Liver (tissue), 9 donors: Measurements from ENCODE around the gene CEPT1. TPM values are rescaled to one million over a fixed set of nuclear protein-coding genes. Genes with fewer than 3 reads are reported as not detected.

Source experiments
- DNase-seq: peaks from one replicate; pipeline ENCODE4 v3.0.0-alpha.2; 2017; ENCODE audit warnings: low spot score
- H3K27ac ChIP-seq, 2 donors: one replicate each; pipeline ENCODE4 v1.7.0; 2013; ENCODE audit warnings: inconsistent platforms in 2 of 2, low read length in 2 of 2, control low read depth in 1 of 2, low read depth in 1 of 2, mild to moderate bottlenecking in 1 of 2
- H3K27me3 ChIP-seq, 4 donors: one replicate each; pipeline versions ENCODE4 v1.6.1 to v1.7.0; 2013; ENCODE audit warnings: low read length in 3 of 4, inconsistent platforms in 1 of 4, mild to moderate bottlenecking in 1 of 4, moderate library complexity in 1 of 4; ENCODE audit not compliant: control insufficient read depth in 4 of 4, insufficient read depth in 4 of 4
- H3K36me3 ChIP-seq, 4 donors: one replicate each; pipeline versions ENCODE4 v1.6.1 to v1.7.0; 2013; ENCODE audit warnings: low read length in 3 of 4, mild to moderate bottlenecking in 3 of 4, low read depth in 1 of 4, moderate library complexity in 1 of 4; ENCODE audit not compliant: control insufficient read depth in 4 of 4, insufficient read depth in 3 of 4
- H3K4me1 ChIP-seq, 4 donors: one replicate each; pipeline versions ENCODE4 v1.6.1 to v1.7.0; 2013; ENCODE audit warnings: low read length in 3 of 4, mild to moderate bottlenecking in 3 of 4, moderate library complexity in 1 of 4; ENCODE audit not compliant: control insufficient read depth in 4 of 4, insufficient read depth in 4 of 4
- H3K4me3 ChIP-seq, 3 donors: one replicate each; pipeline versions ENCODE4 v1.6.1 to v1.7.0; 2013; ENCODE audit warnings: low read length in 3 of 3, control low read depth in 1 of 3, low read depth in 1 of 3, mild to moderate bottlenecking in 1 of 3
- H3K9ac ChIP-seq, 2 donors: one replicate each; pipeline ENCODE4 v1.7.0; 2013; ENCODE audit warnings: low read length in 2 of 2, mild to moderate bottlenecking in 2 of 2, moderate library complexity in 2 of 2, control low read depth in 1 of 2, low read depth in 1 of 2
- H3K9me3 ChIP-seq, 4 donors: one replicate each; pipeline versions ENCODE4 v1.6.1 to v1.7.0; 2013; ENCODE audit warnings: low read length in 3 of 4; ENCODE audit not compliant: control insufficient read depth in 4 of 4
- FOXA1 ChIP-seq: IDR thresholded peaks from 2 replicates; pipeline ENCODE4 v1.6.1; 2016; ENCODE audit warnings: antibody characterized with exemption
- FOXA2 ChIP-seq: IDR thresholded peaks from 2 replicates; pipeline ENCODE4 v1.6.1; 2016; ENCODE audit warnings: antibody characterized with exemption
- GABPA ChIP-seq, 2 donors: IDR thresholded peaks in 1 of 2; conservative IDR thresholded peaks in 1 of 2; 2 replicates each; pipeline ENCODE4 v1.6.1; 2016; ENCODE audit warnings: antibody characterized with exemption in 2 of 2, mild to moderate bottlenecking in 1 of 2, moderate library complexity in 1 of 2
- HNF4A ChIP-seq, 2 donors: conservative IDR thresholded peaks; 2 replicates each; pipeline ENCODE4 v1.6.1; 2016; ENCODE audit warnings: antibody characterized with exemption in 2 of 2, mild to moderate bottlenecking in 2 of 2
- HNF4G ChIP-seq: IDR thresholded peaks from 2 replicates; pipeline ENCODE4 v1.6.1; 2016; ENCODE audit warnings: antibody characterized with exemption
- JUND ChIP-seq, 2 donors: IDR thresholded peaks; 2 replicates each; pipeline ENCODE4 v1.6.1; 2016; ENCODE audit warnings: antibody characterized with exemption in 2 of 2
- RAD21 ChIP-seq, 2 donors: IDR thresholded peaks; 2 replicates each; pipeline ENCODE4 v1.6.1; 2016; ENCODE audit warnings: antibody characterized with exemption in 2 of 2, mild to moderate bottlenecking in 2 of 2
- RXRA ChIP-seq, 2 donors: IDR thresholded peaks; 2 replicates each; pipeline ENCODE4 v1.6.1; 2017 to 2018; ENCODE audit warnings: antibody characterized with exemption in 2 of 2, mild to moderate bottlenecking in 1 of 2
- SP1 ChIP-seq: IDR thresholded peaks from 2 replicates; pipeline ENCODE4 v1.6.1; 2018; ENCODE audit warnings: antibody characterized with exemption, mild to moderate bottlenecking
- TAF1 ChIP-seq: conservative IDR thresholded peaks from 2 replicates; pipeline ENCODE4 v1.6.1; 2016; ENCODE audit warnings: antibody characterized with exemption, mild to moderate bottlenecking
- YY1 ChIP-seq: IDR thresholded peaks from 2 replicates; pipeline ENCODE4 v1.6.1; 2016; ENCODE audit warnings: antibody characterized with exemption, mild to moderate bottlenecking
- WGBS: extraction: QIAGEN DNeasy Blood & Tissue Kit; methylation state at CpG from one replicate; pipeline ENCODE4 v1.1.7; 2013; 5-methylcytosine and 5-hydroxymethylcytosine counted together
- polyA plus RNA-seq, 2 donors: library from polyadenylated mRNA; stranded (reverse) in 1 of 2; unstranded in 1 of 2; fragments of 200-250 nt in 1 of 2; fragments of >200 nt in 1 of 2; fragmentation: Nextera tagmentation in 1 of 2; extraction: Ambion mirVana in 1 of 2; gene quantifications; one replicate each; pipeline versions ENCODE4 v1.2.1 to v1.2.3, GENCODE V29; 2013 to 2015
- total RNA-seq, 2 donors: library from RNA; depleted of rRNA; stranded (reverse); fragments of >200 nt; gene quantifications; one replicate each; pipeline ENCODE4 v1.2.3, GENCODE V29; 2014
- TF ChIP-seq, protein P1 (sequence below): IDR thresholded peaks from 2 replicates; pipeline ENCODE4 v1.6.1; 2016; ENCODE audit warnings: antibody characterized with exemption, mild to moderate bottlenecking
- TF ChIP-seq, protein P2 (sequence below): IDR thresholded peaks from 2 replicates; pipeline ENCODE4 v1.6.1; 2016; ENCODE audit warnings: antibody characterized with exemption
- TF ChIP-seq, protein P3 (sequence below): IDR thresholded peaks from 2 replicates; pipeline ENCODE4 v1.6.1; 2016; ENCODE audit warnings: antibody characterized with exemption
- TF ChIP-seq, protein P4 (sequence below): IDR thresholded peaks from 2 replicates; pipeline ENCODE4 v1.6.1; 2016; ENCODE audit warnings: antibody characterized with exemption
- TF ChIP-seq, protein P5 (sequence below): fragments of 150-350 bp; IDR thresholded peaks from 2 replicates; pipeline ENCODE4 v1.5.1; 2017; ENCODE audit warnings: improper control_type of control experiment, low read depth, low read length; ENCODE audit not compliant: missing input control
- donor health status: healthy.
- donor health status: healthy.
- donor health status: healthy.
- donor health status: healthy.
- donor health status: healthy.

The CEPT1 gene
- total and polyA plus RNA-seq, 4 donors: 10.0 to 37.3 (median 27.7) TPM

DNA sequence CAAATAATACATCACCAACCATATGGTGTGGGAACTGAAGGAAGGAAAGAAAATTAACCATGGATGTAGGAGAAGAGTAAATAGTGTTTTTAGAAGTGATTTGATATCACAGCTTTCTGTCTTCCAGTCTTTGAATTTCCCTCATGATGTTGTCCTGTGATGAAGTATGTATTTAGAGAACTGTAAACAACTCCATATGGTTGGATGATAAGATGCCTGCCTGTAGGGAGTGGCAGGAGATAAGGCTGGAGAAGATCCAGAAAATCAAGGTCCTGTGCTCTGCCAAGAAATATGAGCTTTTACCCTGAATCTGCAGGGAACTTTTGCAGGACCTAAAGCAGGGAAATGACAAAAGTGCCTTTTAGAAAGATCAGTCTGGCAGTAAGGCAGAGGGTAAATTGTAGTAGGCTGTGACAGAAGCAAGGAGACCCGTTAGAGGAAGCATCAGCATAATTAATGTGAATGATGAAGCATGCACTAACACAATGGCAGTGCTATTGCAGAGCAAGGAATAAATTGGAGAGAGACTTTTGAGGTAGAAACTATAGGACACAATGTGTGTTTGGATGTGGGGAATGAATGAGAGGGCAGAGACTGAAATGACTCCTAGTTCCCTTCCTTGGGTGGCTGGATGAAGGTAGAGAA, 21.9 kb downstream of the CEPT1 start:
- Histone ChIP-seq H3K36me3 (peaks cover under 1 to 34% (median 13%) of the 10 kb centered on the region in 4 donors), H3K27me3 (no peaks in the 10 kb centered on the region)
- 53% methylated on average over 1 of the region's 1 CpG for WGBS

More for the DNA sequence above, 21.9 kb downstream of the CEPT1 start:
- no peak for DNase-seq
- TF ChIP-seq, protein P1, sequence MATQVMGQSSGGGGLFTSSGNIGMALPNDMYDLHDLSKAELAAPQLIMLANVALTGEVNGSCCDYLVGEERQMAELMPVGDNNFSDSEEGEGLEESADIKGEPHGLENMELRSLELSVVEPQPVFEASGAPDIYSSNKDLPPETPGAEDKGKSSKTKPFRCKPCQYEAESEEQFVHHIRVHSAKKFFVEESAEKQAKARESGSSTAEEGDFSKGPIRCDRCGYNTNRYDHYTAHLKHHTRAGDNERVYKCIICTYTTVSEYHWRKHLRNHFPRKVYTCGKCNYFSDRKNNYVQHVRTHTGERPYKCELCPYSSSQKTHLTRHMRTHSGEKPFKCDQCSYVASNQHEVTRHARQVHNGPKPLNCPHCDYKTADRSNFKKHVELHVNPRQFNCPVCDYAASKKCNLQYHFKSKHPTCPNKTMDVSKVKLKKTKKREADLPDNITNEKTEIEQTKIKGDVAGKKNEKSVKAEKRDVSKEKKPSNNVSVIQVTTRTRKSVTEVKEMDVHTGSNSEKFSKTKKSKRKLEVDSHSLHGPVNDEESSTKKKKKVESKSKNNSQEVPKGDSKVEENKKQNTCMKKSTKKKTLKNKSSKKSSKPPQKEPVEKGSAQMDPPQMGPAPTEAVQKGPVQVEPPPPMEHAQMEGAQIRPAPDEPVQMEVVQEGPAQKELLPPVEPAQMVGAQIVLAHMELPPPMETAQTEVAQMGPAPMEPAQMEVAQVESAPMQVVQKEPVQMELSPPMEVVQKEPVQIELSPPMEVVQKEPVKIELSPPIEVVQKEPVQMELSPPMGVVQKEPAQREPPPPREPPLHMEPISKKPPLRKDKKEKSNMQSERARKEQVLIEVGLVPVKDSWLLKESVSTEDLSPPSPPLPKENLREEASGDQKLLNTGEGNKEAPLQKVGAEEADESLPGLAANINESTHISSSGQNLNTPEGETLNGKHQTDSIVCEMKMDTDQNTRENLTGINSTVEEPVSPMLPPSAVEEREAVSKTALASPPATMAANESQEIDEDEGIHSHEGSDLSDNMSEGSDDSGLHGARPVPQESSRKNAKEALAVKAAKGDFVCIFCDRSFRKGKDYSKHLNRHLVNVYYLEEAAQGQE: no peak
- no peak for TF ChIP-seq TAF1
- no peak for TF ChIP-seq SP1
- TF ChIP-seq GABPA (IDR thresholded peaks at IDR 0.05 in 1 of 2, conservative IDR thresholded peaks at IDR 0.05 in 1 of 2): no peak
- no peak for TF ChIP-seq HNF4A (conservative IDR thresholded peaks at IDR 0.05)
- TF ChIP-seq, protein P2, sequence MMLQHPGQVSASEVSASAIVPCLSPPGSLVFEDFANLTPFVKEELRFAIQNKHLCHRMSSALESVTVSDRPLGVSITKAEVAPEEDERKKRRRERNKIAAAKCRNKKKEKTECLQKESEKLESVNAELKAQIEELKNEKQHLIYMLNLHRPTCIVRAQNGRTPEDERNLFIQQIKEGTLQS: no peak
- TF ChIP-seq, protein P3, sequence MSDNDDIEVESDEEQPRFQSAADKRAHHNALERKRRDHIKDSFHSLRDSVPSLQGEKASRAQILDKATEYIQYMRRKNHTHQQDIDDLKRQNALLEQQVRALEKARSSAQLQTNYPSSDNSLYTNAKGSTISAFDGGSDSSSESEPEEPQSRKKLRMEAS: no peak
- TF ChIP-seq JUND (IDR thresholded peaks at IDR 0.05): no peak
- TF ChIP-seq HNF4G: no peak
- TF ChIP-seq, protein P4, sequence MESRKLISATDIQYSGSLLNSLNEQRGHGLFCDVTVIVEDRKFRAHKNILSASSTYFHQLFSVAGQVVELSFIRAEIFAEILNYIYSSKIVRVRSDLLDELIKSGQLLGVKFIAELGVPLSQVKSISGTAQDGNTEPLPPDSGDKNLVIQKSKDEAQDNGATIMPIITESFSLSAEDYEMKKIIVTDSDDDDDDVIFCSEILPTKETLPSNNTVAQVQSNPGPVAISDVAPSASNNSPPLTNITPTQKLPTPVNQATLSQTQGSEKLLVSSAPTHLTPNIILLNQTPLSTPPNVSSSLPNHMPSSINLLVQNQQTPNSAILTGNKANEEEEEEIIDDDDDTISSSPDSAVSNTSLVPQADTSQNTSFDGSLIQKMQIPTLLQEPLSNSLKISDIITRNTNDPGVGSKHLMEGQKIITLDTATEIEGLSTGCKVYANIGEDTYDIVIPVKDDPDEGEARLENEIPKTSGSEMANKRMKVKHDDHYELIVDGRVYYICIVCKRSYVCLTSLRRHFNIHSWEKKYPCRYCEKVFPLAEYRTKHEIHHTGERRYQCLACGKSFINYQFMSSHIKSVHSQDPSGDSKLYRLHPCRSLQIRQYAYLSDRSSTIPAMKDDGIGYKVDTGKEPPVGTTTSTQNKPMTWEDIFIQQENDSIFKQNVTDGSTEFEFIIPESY: no peak
- no peak for TF ChIP-seq FOXA2
- no peak for TF ChIP-seq YY1
- no peak for TF ChIP-seq RAD21 (IDR thresholded peaks at IDR 0.05)
- no peak for TF ChIP-seq FOXA1
- no peak for TF ChIP-seq RXRA (IDR thresholded peaks at IDR 0.05)
- TF ChIP-seq, protein P5, sequence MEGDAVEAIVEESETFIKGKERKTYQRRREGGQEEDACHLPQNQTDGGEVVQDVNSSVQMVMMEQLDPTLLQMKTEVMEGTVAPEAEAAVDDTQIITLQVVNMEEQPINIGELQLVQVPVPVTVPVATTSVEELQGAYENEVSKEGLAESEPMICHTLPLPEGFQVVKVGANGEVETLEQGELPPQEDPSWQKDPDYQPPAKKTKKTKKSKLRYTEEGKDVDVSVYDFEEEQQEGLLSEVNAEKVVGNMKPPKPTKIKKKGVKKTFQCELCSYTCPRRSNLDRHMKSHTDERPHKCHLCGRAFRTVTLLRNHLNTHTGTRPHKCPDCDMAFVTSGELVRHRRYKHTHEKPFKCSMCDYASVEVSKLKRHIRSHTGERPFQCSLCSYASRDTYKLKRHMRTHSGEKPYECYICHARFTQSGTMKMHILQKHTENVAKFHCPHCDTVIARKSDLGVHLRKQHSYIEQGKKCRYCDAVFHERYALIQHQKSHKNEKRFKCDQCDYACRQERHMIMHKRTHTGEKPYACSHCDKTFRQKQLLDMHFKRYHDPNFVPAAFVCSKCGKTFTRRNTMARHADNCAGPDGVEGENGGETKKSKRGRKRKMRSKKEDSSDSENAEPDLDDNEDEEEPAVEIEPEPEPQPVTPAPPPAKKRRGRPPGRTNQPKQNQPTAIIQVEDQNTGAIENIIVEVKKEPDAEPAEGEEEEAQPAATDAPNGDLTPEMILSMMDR: no peak
- no peaks in the 10 kb centered on the region for H3K9me3 ChIP-seq
- H3K9ac ChIP-seq: no peak overlapping the region
- H3K27ac ChIP-seq: no peak overlapping the region
- H3K4me3 ChIP-seq: no peak overlapping the region
- H3K4me1 ChIP-seq: peaks cover 0 to 4% (median 1%) of the 10 kb centered on the region in 4 donors
